ENCODE results near the gene ITPRID2. TPM values are rescaled to one million over a fixed set of nuclear protein-coding genes. Genes with fewer than 3 reads are reported as not detected.

Gene ITPRID2
- total RNA-seq, 1 donor from 2014 or later, result 64.1 TPM

GRCh38 chr2:181977661-181978350, 86.3 kb downstream of the ITPRID2 start:
- no peak overlapping the region for H3K4me3 ChIP-seq
- intact Hi-C loops (cut with DNase I), result no loop called here
- no peak for DNase-seq (ENCODE audit: extremely low spot score in 2 of 2)
- no peaks in the 10 kb centered on the region for H3K36me3 ChIP-seq
- H3K27me3 ChIP-seq, result no peaks in the 10 kb centered on the region
- H3K4me1 ChIP-seq, result no peaks in the 10 kb centered on the region
- no peak overlapping the region for H3K27ac ChIP-seq
- TF ChIP-seq CTCF (IDR thresholded peaks at IDR 0.05) (no peak), POLR2AphosphoS5 (IDR thresholded peaks at IDR 0.05; ENCODE audit: insufficient read depth in 1 of 2, low read depth in 1 of 2) (no peak), POLR2A (IDR thresholded peaks at IDR 0.05) (no peak)
- H3K9me3 ChIP-seq, result no peaks in the 10 kb centered on the region

- intact Hi-C loops (cut with DNase I), result no loop called here
- DNase-seq (ENCODE audit: extremely low spot score in 2 of 2), result no peak
- H3K4me1 ChIP-seq, result no peaks in the 10 kb centered on the region
- H3K4me3 ChIP-seq, result no peak overlapping the region
- TF ChIP-seq POLR2A (IDR thresholded peaks at IDR 0.05) (no peak), POLR2AphosphoS5 (IDR thresholded peaks at IDR 0.05; ENCODE audit: insufficient read depth in 1 of 2, low read depth in 1 of 2) (no peak), CTCF (IDR thresholded peaks at IDR 0.05) (no peak)
- no peak overlapping the region for H3K27ac ChIP-seq
- no peaks in the 10 kb centered on the region for H3K27me3 ChIP-seq
- no peaks in the 10 kb centered on the region for H3K36me3 ChIP-seq
- no peaks in the 10 kb centered on the region for H3K9me3 ChIP-seq
Observed at GRCh38 chr2:181978351-181979150, 87.0 kb downstream of the ITPRID2 start.

Other genes starting within 250 kb of the ITPRID2 start
- gene CERKL, start 234.6 kb upstream of the ITPRID2 start, total RNA-seq, result not detected
- not detected for gene NEUROD1, start 211.2 kb upstream of the ITPRID2 start, total RNA-seq
- gene PPP1R1C, start 94.1 kb downstream of the ITPRID2 start, total RNA-seq, result not detected